ENCODE results near the gene CRY1.

GRCh38 chr12:107029081-107029480, 64.3 kb downstream of the CRY1 start:
- TF ChIP-seq POLR2A (IDR thresholded peaks at IDR 0.05; ENCODE audit: extremely low read depth, insufficient read length) = no peak
- TF ChIP-seq, protein P1, sequence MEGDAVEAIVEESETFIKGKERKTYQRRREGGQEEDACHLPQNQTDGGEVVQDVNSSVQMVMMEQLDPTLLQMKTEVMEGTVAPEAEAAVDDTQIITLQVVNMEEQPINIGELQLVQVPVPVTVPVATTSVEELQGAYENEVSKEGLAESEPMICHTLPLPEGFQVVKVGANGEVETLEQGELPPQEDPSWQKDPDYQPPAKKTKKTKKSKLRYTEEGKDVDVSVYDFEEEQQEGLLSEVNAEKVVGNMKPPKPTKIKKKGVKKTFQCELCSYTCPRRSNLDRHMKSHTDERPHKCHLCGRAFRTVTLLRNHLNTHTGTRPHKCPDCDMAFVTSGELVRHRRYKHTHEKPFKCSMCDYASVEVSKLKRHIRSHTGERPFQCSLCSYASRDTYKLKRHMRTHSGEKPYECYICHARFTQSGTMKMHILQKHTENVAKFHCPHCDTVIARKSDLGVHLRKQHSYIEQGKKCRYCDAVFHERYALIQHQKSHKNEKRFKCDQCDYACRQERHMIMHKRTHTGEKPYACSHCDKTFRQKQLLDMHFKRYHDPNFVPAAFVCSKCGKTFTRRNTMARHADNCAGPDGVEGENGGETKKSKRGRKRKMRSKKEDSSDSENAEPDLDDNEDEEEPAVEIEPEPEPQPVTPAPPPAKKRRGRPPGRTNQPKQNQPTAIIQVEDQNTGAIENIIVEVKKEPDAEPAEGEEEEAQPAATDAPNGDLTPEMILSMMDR (IDR thresholded peaks at IDR 0.05; ENCODE audit: low read depth, low read length) = no peak
- TF ChIP-seq, protein P2, sequence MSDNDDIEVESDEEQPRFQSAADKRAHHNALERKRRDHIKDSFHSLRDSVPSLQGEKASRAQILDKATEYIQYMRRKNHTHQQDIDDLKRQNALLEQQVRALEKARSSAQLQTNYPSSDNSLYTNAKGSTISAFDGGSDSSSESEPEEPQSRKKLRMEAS (IDR thresholded peaks at IDR 0.05; ENCODE audit: low read depth, low read length) = no peak
- TF ChIP-seq MYC (IDR thresholded peaks at IDR 0.05; ENCODE audit: low read depth, low read length) = no peak

All from NB4 (cell line).